HG02678 (cell line): Measurements from ENCODE around the gene RAB43.
"Not testable (repeated sequence)": the region's sequence is repeated elsewhere in the genome, so short reads cannot be mapped to it uniquely, and the experiment has no call there.

Experiments used
- ATAC-seq: cut with Tn5 transposase; IDR thresholded peaks from one replicate; pipeline ENCODE4 v1.9.1; 2021; ENCODE audit warnings: mild to moderate bottlenecking, moderate library complexity; ENCODE audit not compliant: unreplicated experiment

The RAB43 gene

DNA sequence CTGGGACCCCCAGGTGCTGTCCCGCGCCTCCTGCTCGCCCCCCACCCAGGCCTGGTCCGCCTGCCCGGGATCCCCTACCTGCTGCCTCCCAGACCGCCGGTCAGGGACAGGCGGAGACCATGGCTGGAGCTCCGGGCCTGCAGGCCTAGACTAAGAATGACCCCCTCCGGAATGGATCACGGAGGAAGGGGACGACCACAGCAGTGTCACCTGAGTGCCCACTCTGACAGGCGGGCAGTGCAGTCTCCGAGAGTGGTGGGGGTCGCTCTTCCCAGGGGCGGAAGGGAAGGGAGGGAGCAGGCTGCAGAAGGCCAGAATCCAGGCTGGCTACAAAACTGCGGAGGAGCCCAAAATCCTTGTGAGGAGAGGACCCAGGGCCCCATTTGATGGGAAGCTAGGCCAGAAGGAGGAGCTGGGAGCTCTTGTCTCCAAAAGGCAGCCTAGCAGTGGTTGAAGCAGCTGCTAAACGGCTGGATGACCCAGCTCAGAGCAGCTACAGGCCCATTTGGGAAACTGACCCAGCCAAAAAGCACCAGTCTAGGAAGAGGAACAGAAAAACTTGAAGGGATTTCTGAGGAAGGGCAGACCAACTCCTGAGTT lies 908 bp upstream of the RAB43 start:
- no peak for ATAC-seq

DNA sequence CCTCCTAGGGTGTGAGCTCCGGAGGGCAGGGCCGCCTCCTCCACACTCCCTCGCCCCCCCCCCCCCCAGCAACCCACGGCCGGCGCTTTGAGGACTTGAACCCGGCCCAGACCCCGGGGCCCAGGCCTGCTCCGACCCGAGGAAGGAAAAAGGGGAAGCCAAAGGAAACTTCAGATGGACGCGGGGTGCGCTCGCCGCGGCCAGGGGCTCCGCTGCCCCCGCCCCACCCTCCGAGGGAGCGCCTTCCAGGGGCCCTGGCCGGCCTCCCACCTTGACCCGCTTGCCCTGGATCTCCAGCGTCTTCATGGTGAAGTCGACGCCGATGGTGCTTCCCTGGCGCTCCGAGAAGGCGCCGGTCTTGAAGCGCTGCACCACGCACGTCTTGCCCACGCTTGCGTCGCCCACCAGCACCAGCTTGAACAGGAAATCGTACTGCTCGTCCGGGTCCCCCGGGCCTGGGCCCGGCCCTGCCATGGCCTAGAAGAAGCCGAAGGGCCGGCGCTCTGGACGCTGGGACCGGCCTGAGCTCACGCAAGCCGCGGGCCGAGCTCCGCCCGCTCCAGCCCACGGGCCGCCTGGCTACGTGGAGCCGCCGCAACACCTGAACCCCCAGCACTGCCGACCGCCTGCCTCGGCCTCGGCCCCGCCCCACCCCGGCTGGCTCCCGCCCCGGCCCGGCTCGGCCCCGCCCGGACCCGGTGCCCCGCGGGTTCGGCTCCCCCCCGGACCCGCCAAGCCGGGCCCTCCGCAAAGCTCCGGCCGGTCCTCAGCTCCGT lies 400 bp downstream of the RAB43 start:
- no peak for ATAC-seq

DNA sequence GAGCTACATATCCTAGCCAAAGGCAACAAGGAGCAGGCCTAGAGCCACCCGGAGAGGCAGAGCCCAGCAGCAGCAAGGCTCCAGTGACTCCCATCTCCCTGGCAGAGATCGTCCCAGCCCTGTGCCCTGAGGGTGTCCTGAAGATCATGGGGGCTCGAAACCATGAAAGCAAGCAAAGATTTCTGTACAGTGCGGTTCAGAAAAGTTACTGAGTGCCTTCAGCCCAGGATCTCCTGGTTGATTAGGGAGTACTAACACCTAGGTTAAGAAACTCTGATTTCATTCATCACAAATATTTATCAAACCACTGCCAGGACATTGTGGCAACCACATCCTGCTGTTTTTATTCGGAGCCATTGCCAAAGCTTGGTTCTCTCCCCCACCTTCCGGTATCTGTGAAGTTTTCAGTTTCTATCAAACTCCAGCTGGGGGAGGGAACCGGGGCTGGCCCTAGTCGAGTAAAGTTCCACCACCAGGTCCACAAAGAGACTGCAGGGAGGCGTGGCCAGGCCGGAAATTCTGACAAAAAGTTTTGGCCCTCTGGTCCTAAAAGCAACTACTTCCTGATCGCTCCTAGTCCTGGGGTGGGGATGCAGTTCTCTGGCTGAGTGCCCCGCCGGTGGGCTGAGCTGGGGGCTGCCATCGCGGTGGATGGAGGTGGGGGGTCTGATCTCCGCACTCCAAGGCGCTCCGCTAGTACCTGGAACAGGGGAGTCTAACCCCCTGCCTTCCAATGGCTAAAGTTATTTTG lies 1.2 kb downstream of the RAB43 start:
- ATAC-seq: peak; percentile 67

DNA sequence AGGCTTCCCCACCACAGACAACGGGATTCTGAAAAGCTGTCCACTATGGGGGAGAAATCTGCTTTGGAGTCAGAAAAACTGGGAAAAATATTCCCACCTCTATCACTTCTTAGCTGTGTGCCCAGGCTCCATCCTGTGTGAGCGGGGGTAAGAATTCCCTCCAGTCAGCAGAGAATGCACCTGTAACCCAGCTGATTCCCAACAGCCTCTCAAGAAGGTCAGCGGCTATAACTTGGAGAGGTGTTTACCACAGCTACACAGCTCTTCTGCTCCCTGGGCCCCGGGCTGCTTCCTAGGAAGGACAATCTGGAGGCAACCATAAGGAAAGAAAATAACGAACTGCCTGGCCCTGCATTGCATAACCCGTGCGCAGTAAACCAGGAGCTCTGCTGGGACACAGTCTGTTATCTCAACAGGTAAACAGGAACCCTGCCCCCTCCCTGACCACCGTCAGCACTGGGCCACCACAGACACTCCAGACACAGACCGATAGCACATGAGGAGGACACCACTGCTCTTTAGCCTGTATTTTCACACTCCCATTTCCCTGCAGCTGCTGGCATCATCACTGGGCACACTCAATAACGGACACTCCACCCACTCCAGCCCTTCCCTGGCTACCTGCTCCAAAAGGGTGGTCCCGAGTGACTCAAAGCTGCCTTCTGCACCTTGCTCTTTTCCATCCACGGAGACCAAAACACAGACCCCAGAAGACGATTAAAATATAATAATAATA lies 2.1 kb downstream of the RAB43 start:
- no peak for ATAC-seq

- no peak for ATAC-seq
Observed at GRCh38 chr3:129118745-129119144, 2.9 kb downstream of the RAB43 start.

DNA sequence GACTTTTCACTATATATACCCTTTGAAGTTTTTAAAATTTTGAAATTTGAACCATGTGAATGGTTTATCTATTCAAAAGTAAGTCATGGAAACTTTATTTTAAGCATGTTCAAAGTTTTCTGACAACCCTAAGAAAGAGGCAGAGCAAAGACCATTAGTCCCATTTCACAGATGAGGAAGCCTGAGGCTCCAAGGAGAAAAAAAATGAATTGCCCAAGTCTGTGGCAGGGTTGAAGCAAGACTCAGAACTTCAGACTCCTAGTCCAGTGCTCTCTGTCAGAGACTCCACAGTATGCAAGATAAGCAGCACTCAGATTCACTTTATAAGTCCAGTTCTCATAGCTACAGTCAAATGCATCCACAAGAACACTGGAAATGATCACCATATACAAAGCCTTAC lies 4.5 kb downstream of the RAB43 start:
- no peak for ATAC-seq

GRCh38 chr3:129116482-129116946 lies 5.1 kb downstream of the RAB43 start:
- ATAC-seq: no peak

- no peak for ATAC-seq
Observed at GRCh38 chr3:129114455-129114854, 7.1 kb downstream of the RAB43 start.

DNA sequence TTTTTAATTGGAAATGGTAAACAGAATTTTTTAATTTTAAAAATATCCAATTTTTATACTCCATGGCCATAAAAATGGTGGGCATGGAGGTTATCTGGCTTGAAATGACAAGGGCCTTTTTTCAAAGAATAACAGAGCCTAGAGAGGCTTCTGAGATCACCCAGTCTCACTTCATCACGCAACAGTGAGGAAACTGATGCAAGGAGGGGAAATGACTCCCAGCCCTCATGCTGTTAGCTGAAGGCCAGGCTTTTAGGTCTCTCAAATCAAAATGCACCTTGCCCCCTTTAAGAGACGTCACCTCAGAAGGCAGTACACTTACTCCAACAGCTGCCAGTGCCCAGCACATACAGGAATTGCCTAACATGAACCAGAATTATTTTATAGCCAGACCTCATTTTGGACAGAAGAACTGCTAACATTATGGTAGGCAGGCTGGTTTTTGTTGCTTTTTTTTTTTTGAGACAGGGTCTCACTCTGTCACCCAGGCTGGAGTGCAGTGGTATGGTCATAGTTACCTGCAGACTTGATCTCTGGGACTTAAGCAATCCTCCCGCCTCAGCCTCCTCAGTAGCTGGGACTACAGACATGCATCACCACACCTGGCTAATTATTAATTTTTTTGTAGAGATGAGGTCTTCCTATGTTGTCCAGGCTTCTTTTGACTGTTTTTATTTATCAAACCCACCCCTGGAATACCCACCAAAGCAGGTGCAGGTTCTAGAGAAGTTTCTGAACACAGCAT lies 9.1 kb downstream of the RAB43 start:
- ATAC-seq: no peak

DNA sequence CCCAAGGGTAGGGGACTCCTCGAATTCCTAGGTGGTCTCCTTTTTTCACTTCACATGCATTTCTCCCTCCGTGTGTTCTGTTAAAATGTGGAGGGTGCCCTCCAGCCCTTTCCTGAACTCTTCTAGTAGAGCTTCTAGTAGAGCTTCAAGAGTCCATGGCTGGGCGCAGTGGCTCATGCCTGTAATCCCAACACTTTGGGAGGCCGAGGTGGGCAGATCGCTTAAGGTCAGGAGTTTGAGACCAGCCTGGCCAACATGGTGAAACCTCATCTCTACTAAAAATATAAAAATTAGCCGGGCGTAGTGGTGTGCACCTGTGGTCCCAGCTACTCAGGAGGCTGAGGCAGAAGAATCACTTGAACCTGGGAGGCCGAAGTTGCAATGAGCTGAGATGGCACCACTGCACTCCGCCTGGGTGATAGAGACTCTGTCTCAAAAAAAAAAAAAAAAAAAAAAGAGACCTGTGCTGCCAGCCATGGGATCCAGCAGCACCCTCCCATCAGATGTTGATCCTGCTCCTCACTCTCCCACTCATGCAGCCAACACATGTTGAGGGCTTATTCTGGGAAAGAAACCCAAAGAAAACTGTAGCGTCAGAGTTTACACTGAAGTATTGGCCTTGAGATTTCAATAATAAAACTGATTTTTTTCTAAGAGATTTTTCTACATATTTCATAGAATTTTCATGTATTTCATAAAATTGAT lies 10.4 kb downstream of the RAB43 start:
- ATAC-seq: not testable (repeated sequence)

DNA sequence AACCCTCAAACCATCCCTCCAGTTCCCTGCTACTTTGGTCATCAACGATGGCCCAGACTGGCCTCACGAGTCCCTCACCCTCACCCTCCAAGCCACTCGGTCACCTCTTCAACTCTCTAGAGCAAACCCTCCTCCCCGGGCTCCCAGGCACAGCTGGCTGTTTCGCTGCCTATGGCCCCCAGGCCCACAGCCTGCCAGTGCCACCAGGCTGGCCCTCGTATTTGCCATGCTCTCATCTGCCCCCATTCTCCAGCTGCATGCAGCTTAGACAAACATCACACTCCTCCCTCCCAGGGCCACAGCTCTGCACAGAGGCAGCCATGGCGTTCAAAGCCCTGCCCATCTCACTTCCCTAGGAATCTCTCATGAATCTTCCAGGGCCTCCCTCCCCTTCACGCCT lies 13.8 kb downstream of the RAB43 start:
- ATAC-seq: no peak

- ATAC-seq: no peak
Observed at GRCh38 chr3:129106866-129107565, 14.6 kb downstream of the RAB43 start.

DNA sequence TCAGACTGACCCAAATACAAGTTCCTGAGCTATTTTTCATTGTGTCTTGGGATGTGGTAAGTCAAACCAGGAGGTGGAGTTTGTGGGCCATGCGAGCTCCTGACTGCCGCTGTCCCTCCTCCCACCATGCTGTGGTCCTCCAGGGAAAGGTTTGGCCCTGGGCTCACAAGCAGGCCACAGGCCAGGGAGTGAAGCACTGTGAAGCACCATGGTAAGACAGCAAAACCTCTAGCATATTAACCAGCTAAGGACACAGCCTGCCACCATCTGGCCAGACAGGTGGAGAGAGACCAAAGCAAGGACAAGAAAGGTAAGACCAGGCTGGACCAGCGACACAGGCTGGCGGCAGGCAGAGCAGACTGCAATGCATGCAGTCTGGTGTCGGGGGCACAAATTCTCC lies 15.3 kb downstream of the RAB43 start:
- no peak for ATAC-seq

DNA sequence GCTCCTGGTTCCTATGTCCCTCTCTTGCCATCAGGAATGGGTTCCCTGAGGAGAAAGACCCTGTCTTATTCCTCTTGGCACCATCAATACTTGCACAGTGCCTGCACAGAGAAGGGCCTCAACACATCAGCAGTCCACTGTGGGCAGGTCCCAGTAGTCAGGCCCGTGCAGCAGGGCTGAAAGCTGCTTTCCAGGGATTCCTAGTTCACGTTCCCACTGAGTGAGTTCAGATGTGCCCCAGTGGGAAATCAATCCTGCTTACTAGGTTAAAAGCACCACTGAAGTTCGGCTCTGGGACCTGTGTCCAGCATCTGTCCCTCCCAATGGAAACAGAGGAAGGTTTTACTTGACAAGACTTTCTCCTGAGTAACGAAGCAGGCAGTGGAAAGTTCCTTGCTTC lies 15.7 kb downstream of the RAB43 start:
- no peak for ATAC-seq

DNA sequence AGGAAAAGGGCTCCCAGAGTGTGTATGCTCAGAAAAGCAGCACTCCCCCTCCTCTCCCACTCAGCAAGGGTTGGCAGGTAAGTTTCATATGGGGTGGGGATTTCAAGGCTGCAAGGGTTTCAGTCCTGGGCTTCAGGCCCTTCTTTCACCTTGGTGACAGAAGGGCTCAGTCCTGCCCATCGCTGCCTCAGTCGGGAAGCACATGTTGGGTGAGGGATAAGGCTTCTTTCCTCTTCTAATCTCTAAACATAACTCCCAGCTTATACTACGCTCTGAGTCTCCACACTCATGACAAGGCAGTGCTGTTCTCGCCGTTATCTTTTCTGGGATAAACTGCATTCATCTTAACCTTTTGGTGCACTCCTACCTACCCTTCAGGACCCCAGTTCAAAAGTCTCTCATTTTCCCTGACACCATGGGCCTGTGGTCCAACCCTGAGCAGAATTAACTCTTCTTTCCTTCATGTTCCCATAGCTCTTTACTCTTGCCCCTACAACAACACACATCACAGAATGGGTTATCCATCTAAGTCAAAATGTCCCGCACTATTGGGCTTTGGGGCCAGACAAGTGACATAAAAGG lies 17.0 kb downstream of the RAB43 start:
- ATAC-seq: no peak

- ATAC-seq: no peak
Observed at GRCh38 chr3:129104051-129104450, 17.6 kb downstream of the RAB43 start.

GRCh38 chr3:129103296-129103695 lies 18.3 kb downstream of the RAB43 start:
- no peak for ATAC-seq

DNA sequence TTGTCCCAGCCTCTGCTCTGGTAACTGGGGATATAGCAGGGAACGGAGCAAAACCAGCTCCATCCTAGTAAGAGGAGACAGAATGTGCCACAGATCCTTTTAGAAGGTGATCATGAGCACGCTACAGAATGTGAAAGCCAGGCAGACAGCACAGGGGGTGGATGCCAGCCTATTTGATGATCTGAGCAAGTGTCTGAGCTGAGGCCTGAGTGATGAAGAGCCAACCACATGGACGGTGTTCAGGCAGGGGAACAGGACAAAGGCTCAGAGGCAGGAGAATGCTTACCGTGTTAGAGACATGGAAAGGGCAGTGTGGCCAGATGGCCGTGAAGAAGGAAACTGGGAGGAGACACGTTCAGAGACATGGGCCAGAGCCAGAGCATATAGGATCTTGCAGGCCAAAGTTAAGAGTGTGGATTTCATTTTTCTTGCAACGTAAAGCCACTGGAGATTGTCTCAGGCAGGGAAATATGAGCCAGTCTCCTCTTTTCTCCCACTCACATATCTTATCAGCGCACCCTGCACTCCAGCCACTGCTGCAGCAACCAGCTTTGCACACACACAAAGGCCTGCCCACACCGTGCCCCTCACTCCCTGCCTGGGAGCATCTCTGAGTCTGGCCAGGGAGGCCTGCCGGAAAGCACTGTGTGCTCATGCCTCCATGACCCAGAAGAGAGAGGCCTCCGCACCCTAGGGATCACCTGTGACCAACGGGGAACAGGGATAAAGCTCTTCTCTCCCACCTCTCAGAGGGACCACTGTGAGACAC lies 20.1 kb downstream of the RAB43 start:
- ATAC-seq: no peak
